K562 (cell line): ENCODE results near the gene HEY2. TPM values are rescaled to one million over a fixed set of nuclear protein-coding genes. Genes with fewer than 3 reads are reported as not detected.

Source experiments
- ATAC-seq: fragments of 200-7000 bp; cut with Tn5 transposase; 3 replicates; pipeline ENCODE4 v1.9.1; 2020; ENCODE audit warnings: moderate library complexity
- BruUV-seq: library from RNA; stranded (reverse); fragments of 400-500 nt; replicated peaks from 2 replicates; lab custom pipeline; 2021; lab: Mats Ljungman, UMichigan
- CTCF ChIA-PET: fragments of 300-600 bp; formaldehyde crosslinking; extraction: SDS; loops from one replicate; lab custom pipeline; 2021; ENCODE audit warnings: low intra/inter-chr PET ratio; lab: Yijun Ruan, JAX
- POLR2A ChIA-PET: fragments of 300-600, 350-650 bp; sonication (Branson Sonifier 250); formaldehyde crosslinking; extraction: SDS; loops from one replicate; lab custom pipeline; 2021; ENCODE audit warnings: antibody characterized with exemption, inconsistent platforms; lab: Yijun Ruan, JAX
- DNase-seq, 4 experiments: peaks; one replicate each; pipeline versions ENCODE4 v3.0.0 to v3.0.0-alpha.2; 2011 to 2018; ENCODE audit warnings: low spot score in 3 of 4, mixed read lengths in 3 of 4; ENCODE audit errors: extremely low read depth in 1 of 4
- FAIRE-seq: peaks from 2 replicates; lab custom pipeline; 2011; peaks lifted over from hg19 to GRCh38; lab: Jason Lieb, UNC
- H2AFZ ChIP-seq: 2 replicates; pipeline ENCODE4 v1.6.0; 2011; ENCODE audit warnings: low read depth, low read length, control low read depth, inconsistent platforms
- H3K27ac ChIP-seq: fragments of 200-600 bp; 3 replicates; pipeline ENCODE4 v1.8.0; 2011; ENCODE audit warnings: low read depth, mild to moderate bottlenecking, control low read depth, inconsistent platforms, low read length, moderate library complexity, mixed read lengths; ENCODE audit errors: extremely low read depth
- H3K27me3 ChIP-seq, 2 experiments: fragments of 300-600 bp in 1 of 2; 2 replicates in 1 of 2; 3 replicates in 1 of 2; pipeline versions ENCODE4 v1.6.0 to v1.8.0; 2011; ENCODE audit warnings: inconsistent platforms in 2 of 2, low read length in 2 of 2, mild to moderate bottlenecking in 1 of 2, mixed read lengths in 1 of 2, moderate library complexity in 1 of 2; ENCODE audit not compliant: control insufficient read depth in 2 of 2, insufficient read depth in 2 of 2
- H3K36me3 ChIP-seq: fragments of 300-600 bp; 3 replicates; pipeline ENCODE4 v1.8.0; 2011; ENCODE audit warnings: mild to moderate bottlenecking, low read length, inconsistent platforms; ENCODE audit not compliant: control insufficient read depth, insufficient read depth
- H3K4me1 ChIP-seq, 2 experiments: fragments of 200-600 bp in 1 of 2; replicated peaks in 1 of 2; 2 replicates in 1 of 2; 3 replicates in 1 of 2; pipeline versions ENCODE4 v1.5.1 to v1.8.0; 2011; ENCODE audit warnings: inconsistent platforms in 2 of 2, low read length in 2 of 2, mild to moderate bottlenecking in 1 of 2, mixed read lengths in 1 of 2, moderate library complexity in 1 of 2; ENCODE audit not compliant: control insufficient read depth in 2 of 2, insufficient read depth in 2 of 2
- H3K4me2 ChIP-seq: 2 replicates; pipeline ENCODE4 v1.6.1; 2011; ENCODE audit warnings: low read length, control low read depth, inconsistent platforms, mixed read lengths; ENCODE audit not compliant: insufficient read depth
- H3K4me3 ChIP-seq: fragments of 200-600 bp; sonication (generic), shearing (Covaris generic); 2 replicates; pipeline ENCODE4 v1.5.1; 2016; ENCODE audit warnings: control low read depth, inconsistent platforms
- H3K79me2 ChIP-seq: fragments of 200-600 bp; 3 replicates; pipeline ENCODE4 v1.8.0; 2011; ENCODE audit warnings: low read length, inconsistent platforms; ENCODE audit not compliant: control insufficient read depth, insufficient read depth
- H3K9ac ChIP-seq, 2 experiments: 2 replicates each; pipeline versions ENCODE4 v1.6.0 to v1.6.1; 2011; ENCODE audit warnings: low read depth in 2 of 2, low read length in 2 of 2, control low read depth in 1 of 2, inconsistent platforms in 1 of 2, mild to moderate bottlenecking in 1 of 2, mixed read lengths in 1 of 2; ENCODE audit not compliant: insufficient read depth in 1 of 2
- H3K9me1 ChIP-seq: one replicate; pipeline ENCODE4 v1.6.0; 2011; ENCODE audit warnings: inconsistent platforms, mild to moderate bottlenecking, low read length, moderate library complexity; ENCODE audit not compliant: control insufficient read depth, insufficient read depth
- H3K9me3 ChIP-seq: replicated peaks from 2 replicates; pipeline ENCODE4 v1.5.1; 2011; ENCODE audit warnings: low read depth, low read length, inconsistent platforms; ENCODE audit not compliant: control insufficient read depth, insufficient read depth
- H4K20me1 ChIP-seq: replicated peaks from 2 replicates; pipeline ENCODE4 v1.6.1; 2011; ENCODE audit warnings: low read length, inconsistent platforms, mixed read lengths; ENCODE audit not compliant: control insufficient read depth, insufficient read depth
- KLF13 ChIP-seq: fragments of 450-650 bp; IDR thresholded peaks from 2 replicates; pipeline ENCODE4 v1.6.1; 2016; ENCODE audit warnings: missing genetic modification characterization, low read depth, mild to moderate bottlenecking, missing compliant biosample characterization, moderate library complexity, borderline replicate concordance
- RHOXF2B ChIP-seq: fragments of 250-450 bp; sonication (Bioruptor Pico); conservative IDR thresholded peaks from 2 replicates; pipeline ENCODE4 v1.5.1; 2021
- TAF7 ChIP-seq: fragments of 450-650 bp; IDR thresholded peaks from 2 replicates; pipeline ENCODE4 v1.6.1; 2016; ENCODE audit warnings: missing genetic modification characterization, missing compliant biosample characterization
- ZNF282 ChIP-seq: sonication (generic); formaldehyde crosslinking; IDR thresholded peaks from 2 replicates; pipeline ENCODE4 v1.8.1; 2023; ENCODE audit warnings: missing genetic modification reagents
- ZNF316 ChIP-seq: fragments of 450-650 bp; IDR thresholded peaks from 2 replicates; pipeline ENCODE4 v1.6.1; 2016
- WGBS: fragments of 100-300 bp; shearing (Covaris generic); methylation state at CpG from one replicate; pipeline ENCODE4 v1.1.6; 2016; ENCODE audit warnings: low coverage, mixed read lengths; ENCODE audit not compliant: insufficient coverage; ENCODE audit errors: missing lambda C conversion rate; 5-methylcytosine and 5-hydroxymethylcytosine counted together
- in situ Hi-C: fragments of 300-500 bp; cut with MboI; formaldehyde crosslinking; loops from 4 replicates; pipeline ENCODE4 v1.15.0; 2018; ENCODE audit warnings: inconsistent platforms, mixed read lengths
- intact Hi-C: fragments of 100-400 bp; cut with micrococcal nuclease; formaldehyde crosslinking; loops from 2 replicates; pipeline ENCODE4 v1.14.2; 2022
- polyA plus RNA-seq, 8 experiments: library from polyadenylated mRNA; depleted of rRNA in 4 of 8; stranded (reverse) in 5 of 8; unstranded in 3 of 8; fragments of >200 nt; fragmentation: Nextera tagmentation in 2 of 8; fragmentation: Illumina TruSeq in 1 of 8; extraction: Ambion mirVana in 2 of 8; extraction: Trizol in 1 of 8; gene quantifications; 2 replicates each; pipeline versions ENCODE4 v1.2.1 to v1.2.3, GENCODE V29; 2011 to 2014; ENCODE audit warnings: inconsistent platforms in 1 of 8, missing spikeins in 1 of 8
- total RNA-seq, 7 experiments: library from RNA; depleted of rRNA in 6 of 7; stranded (reverse); fragments of >200 nt in 6 of 7; fragmentation: Illumina TruSeq in 2 of 7; extraction: Trizol in 2 of 7; gene quantifications; 2 replicates each; pipeline versions ENCODE4 v1.2.1 to v1.2.3, GENCODE V29; 2011 to 2021; ENCODE audit warnings: low replicate concordance in 1 of 7
- TF ChIP-seq, protein P1 (sequence below): fragments of 450-650 bp; IDR thresholded peaks from 2 replicates; pipeline ENCODE4 v1.6.1; 2016; ENCODE audit warnings: mild to moderate bottlenecking

Gene HEY2
- total and polyA plus RNA-seq, 9 of the 15 experiments (the other 6 are each of a cell fraction or from before 2014, with no cell fraction given): 0.03 to 0.07 (median 0.06) TPM; not detected in 5

- H3K4me2 ChIP-seq: no peak overlapping the region
- ChIA-PET CTCF (no interaction called here), POLR2A (interaction anchor here (0.9 to 1.4 kb wide), 2 partner anchors 21 to 49 kb away, joined by 3 read pairs; no protein-coding TSS in a partner anchor)
- intact Hi-C loops: no loop called here
- no peak overlapping the region for H2AFZ ChIP-seq
- ATAC-seq (no peak), FAIRE-seq (no peak), DNase-seq (no peak)
- H3K79me2 ChIP-seq: peaks cover 19% of the 10 kb centered on the region; the same call in 1 of the 3 replicates
- H4K20me1 ChIP-seq: no peaks in the 10 kb centered on the region
- no peaks in the 10 kb centered on the region for H3K27me3 ChIP-seq
- H3K27ac ChIP-seq: no peak overlapping the region
- H3K9ac ChIP-seq: no peak overlapping the region
- H3K9me3 ChIP-seq: no peaks in the 10 kb centered on the region
- peaks cover 3% of the 10 kb centered on the region for H3K9me1 ChIP-seq
- H3K36me3 ChIP-seq: peaks cover 5% of the 10 kb centered on the region
- 83% methylated on average over 3 of the region's 3 CpGs for WGBS
- no peaks in the 10 kb centered on the region; a peak in 1 of 5 replicates for H3K4me1 ChIP-seq
- H3K4me3 ChIP-seq: no peak overlapping the region
- no TSS peak for BruUV-seq
- TF ChIP-seq ZNF316 (peak; percentile 27; the same call in 1 of the 2 replicates), TAF7 (tag) (no peak), KLF13 (tag) (no peak)
- in situ Hi-C loops: no loop called here
These were observed 47.9 kb downstream of the HEY2 start for GRCh38 chr6:125797120-125797885.

DNA sequence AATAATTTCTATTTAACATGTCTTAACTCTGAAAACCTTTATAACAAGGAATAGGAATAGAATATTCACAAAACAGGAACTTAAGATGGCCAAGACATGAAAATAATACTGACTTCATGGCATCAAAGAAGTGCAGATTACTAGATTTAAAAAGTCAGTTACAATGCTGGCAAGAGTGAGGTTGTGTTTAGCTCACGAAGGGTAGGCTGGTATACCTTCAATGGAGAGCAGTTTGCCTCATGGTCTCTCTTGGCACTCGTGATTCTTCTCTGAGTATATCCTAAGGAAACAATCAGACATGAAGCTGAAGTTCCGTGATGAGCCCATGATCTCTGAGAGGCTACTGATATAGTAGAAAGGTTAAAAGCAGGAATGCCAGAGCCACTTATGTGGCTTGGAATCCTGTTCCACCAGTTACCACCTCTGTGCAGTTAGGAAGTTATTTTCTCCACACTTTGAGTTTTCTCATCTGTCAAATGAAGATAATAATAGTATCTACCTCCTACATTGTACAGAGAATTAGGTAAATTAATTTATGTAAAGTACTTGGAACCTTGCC, 48.5 kb downstream of the HEY2 start:
- Histone ChIP-seq H2AFZ (no peak overlapping the region), H4K20me1 (no peaks in the 10 kb centered on the region), H3K79me2 (peaks cover 13% of the 10 kb centered on the region; the same call in 1 of the 3 replicates), H3K27me3 (no peaks in the 10 kb centered on the region), H3K9me1 (peaks cover 3% of the 10 kb centered on the region), H3K9me3 (no peaks in the 10 kb centered on the region), H3K36me3 (peaks cover 5% of the 10 kb centered on the region), H3K4me2 (no peak overlapping the region), H3K4me3 (no peak overlapping the region), H3K4me1 (no peaks in the 10 kb centered on the region; a peak in 1 of 5 replicates), H3K27ac (no peak overlapping the region), H3K9ac (no peak overlapping the region)
- BruUV-seq: no TSS peak
- in situ Hi-C loops (no loop called here), intact Hi-C loops (no loop called here)
- POLR2A ChIA-PET: interaction anchor here (1.1 to 1.4 kb wide), 2 partner anchors 9 to 48 kb away, joined by 3 read pairs; no protein-coding TSS in a partner anchor
- TF ChIP-seq ZNF282 (no peak), RHOXF2B (CRISPR knock-in tag) (no peak)
- TF ChIP-seq, protein P1, sequence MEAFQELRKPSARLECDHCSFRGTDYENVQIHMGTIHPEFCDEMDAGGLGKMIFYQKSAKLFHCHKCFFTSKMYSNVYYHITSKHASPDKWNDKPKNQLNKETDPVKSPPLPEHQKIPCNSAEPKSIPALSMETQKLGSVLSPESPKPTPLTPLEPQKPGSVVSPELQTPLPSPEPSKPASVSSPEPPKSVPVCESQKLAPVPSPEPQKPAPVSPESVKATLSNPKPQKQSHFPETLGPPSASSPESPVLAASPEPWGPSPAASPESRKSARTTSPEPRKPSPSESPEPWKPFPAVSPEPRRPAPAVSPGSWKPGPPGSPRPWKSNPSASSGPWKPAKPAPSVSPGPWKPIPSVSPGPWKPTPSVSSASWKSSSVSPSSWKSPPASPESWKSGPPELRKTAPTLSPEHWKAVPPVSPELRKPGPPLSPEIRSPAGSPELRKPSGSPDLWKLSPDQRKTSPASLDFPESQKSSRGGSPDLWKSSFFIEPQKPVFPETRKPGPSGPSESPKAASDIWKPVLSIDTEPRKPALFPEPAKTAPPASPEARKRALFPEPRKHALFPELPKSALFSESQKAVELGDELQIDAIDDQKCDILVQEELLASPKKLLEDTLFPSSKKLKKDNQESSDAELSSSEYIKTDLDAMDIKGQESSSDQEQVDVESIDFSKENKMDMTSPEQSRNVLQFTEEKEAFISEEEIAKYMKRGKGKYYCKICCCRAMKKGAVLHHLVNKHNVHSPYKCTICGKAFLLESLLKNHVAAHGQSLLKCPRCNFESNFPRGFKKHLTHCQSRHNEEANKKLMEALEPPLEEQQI: no peak
- 57% methylated on average over 3 of the region's 3 CpGs for WGBS
- no peak for ATAC-seq
- no peak for DNase-seq
- FAIRE-seq: no peak
- CTCF ChIA-PET: no interaction called here
